ENCODE measurements around the gene MRTFA. TPM values are rescaled to one million over a fixed set of nuclear protein-coding genes. Genes with fewer than 3 reads are reported as not detected.

Gene MRTFA
- total and polyA plus RNA-seq, 9 of the 15 experiments (the other 6 are each of a cell fraction or from before 2014, with no cell fraction given), result 0.84 to 21.1 (median 3.7) TPM

DNA sequence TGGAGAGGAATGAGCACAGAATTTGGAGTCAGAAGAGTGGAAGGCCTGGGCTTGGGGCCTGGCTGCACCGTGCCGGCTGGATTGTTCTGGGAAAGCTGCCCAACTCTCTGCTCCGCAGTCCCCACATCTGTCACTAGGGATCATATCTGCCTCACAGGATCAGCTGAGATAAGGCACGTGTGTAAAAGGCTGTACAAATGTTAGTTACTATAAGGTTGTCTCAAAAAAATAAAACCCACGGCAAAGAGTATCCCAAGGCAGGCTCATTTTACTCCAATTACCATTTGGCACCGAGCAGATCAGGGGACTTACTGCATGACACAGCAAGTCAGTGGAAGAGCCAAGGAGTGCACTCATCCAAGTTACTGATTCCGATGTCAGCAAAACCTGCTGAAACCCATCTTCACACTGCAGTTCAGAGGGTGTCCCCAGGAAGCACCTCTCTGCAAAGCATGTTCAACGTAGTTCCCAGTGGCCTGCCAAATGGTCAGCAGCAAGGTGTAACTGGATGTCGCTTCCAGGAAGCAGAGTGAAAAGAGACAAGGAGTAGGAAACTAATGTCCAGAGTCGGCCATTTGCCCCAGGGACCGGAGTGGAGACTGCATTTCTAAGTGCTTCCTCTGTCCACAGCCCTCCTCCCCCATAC, 18.1 kb upstream of the MRTFA start:
- peak; percentile 11; the same call in 1 of the 3 replicates for ATAC-seq
- no peaks in the 10 kb centered on the region for H3K27me3 ChIP-seq (ENCODE audit: control insufficient read depth in 2 of 2, insufficient read depth in 2 of 2, low read length in 2 of 2)
- in situ Hi-C loops (cut with MboI), result loop anchor here (10.0 kb wide), 1 partner anchor 240 kb away; no protein-coding TSS in a partner anchor
- H3K9ac ChIP-seq (ENCODE audit: insufficient read depth in 1 of 2, low read depth in 2 of 2, low read length in 2 of 2), result peak overlapping the region; percentile 20 to 46; a peak in 2 of 4 replicates
- DNase-seq (ENCODE audit: extremely low read depth in 1 of 4, low spot score in 3 of 4), result peak; percentile 26 to 54 (median 32)
- H3K79me2 ChIP-seq (ENCODE audit: control insufficient read depth, insufficient read depth, low read length), result peaks cover 8% of the 10 kb centered on the region; the same call in 2 of the 3 replicates
- peak overlapping the region; percentile 77 for H2AFZ ChIP-seq (ENCODE audit: low read depth, low read length)
- intact Hi-C loops (cut with micrococcal nuclease), result loop anchor here (10.0 kb wide), 1 partner anchor 240 kb away; no protein-coding TSS in a partner anchor
- peak; percentile 80 for FAIRE-seq
- H3K9me1 ChIP-seq (ENCODE audit: control insufficient read depth, insufficient read depth, low read length), result no peaks in the 10 kb centered on the region
- POLR2A ChIA-PET, result no interaction called here
- H3K4me2 ChIP-seq (ENCODE audit: insufficient read depth, low read length), result peak overlapping the region; percentile 65
- CTCF ChIA-PET (ENCODE audit: low intra/inter-chr PET ratio), result no interaction called here
- peaks cover 18 to 36% of the 10 kb centered on the region in 2 experiments for H3K4me1 ChIP-seq (replicated peaks in 1 of 2; ENCODE audit: control insufficient read depth in 2 of 2, insufficient read depth in 2 of 2, low read length in 2 of 2)
- no peaks in the 10 kb centered on the region for H4K20me1 ChIP-seq (replicated peaks; ENCODE audit: control insufficient read depth, insufficient read depth, low read length)
- H3K27ac ChIP-seq (ENCODE audit: extremely low read depth, low read depth, low read length), result peak overlapping the region; percentile 58; the same call in 2 of the 3 replicates
- 14% methylated on average over 9 of the region's 11 CpGs for WGBS (ENCODE audit: insufficient coverage, low coverage, missing lambda C conversion rate)
- H3K9me3 ChIP-seq (replicated peaks; ENCODE audit: control insufficient read depth, insufficient read depth, low read depth, low read length), result no peaks in the 10 kb centered on the region
- H3K4me3 ChIP-seq, result no peak overlapping the region
- no peaks in the 10 kb centered on the region for H3K36me3 ChIP-seq (ENCODE audit: control insufficient read depth, insufficient read depth, low read length)
- no TSS peak for BruUV-seq (replicated peaks)
- TF ChIP-seq NR2C2 (CRISPR knock-in tag; IDR thresholded peaks at IDR 0.05) (no peak), NR2C2 (tag; IDR thresholded peaks at IDR 0.05) (peak; percentile 32; the same call in 1 of the 2 replicates), BRF1 (IDR thresholded peaks at IDR 0.05; ENCODE audit: borderline replicate concordance, extremely low read depth, insufficient read length) (no peak), ZNF354B (CRISPR knock-in tag; IDR thresholded peaks at IDR 0.05) (no peak), RBFOX2 (IDR thresholded peaks at IDR 0.05; ENCODE audit: low read depth, low read length) (no peak), RUNX1 (IDR thresholded peaks at IDR 0.05; ENCODE audit: low read depth) (no peak), ZNF316 (IDR thresholded peaks at IDR 0.05) (peak; percentile 88), ZNF197 (CRISPR knock-in tag; IDR thresholded peaks at IDR 0.05; ENCODE audit: low read depth) (0 out of 2 replicates have a peak, but pooled peaks have one; percentile 31), KDM5B (IDR thresholded peaks at IDR 0.05; ENCODE audit: insufficient replicate concordance, low read depth, low read length) (no peak), THRB (CRISPR knock-in tag; conservative IDR thresholded peaks at IDR 0.05) (no peak), RBM34 (IDR thresholded peaks at IDR 0.05; ENCODE audit: borderline replicate concordance, insufficient read depth, low read length) (no peak), ZNF263 (CRISPR knock-in tag; IDR thresholded peaks at IDR 0.05; ENCODE audit: borderline replicate concordance) (no peak)
- TF ChIP-seq, protein P1, sequence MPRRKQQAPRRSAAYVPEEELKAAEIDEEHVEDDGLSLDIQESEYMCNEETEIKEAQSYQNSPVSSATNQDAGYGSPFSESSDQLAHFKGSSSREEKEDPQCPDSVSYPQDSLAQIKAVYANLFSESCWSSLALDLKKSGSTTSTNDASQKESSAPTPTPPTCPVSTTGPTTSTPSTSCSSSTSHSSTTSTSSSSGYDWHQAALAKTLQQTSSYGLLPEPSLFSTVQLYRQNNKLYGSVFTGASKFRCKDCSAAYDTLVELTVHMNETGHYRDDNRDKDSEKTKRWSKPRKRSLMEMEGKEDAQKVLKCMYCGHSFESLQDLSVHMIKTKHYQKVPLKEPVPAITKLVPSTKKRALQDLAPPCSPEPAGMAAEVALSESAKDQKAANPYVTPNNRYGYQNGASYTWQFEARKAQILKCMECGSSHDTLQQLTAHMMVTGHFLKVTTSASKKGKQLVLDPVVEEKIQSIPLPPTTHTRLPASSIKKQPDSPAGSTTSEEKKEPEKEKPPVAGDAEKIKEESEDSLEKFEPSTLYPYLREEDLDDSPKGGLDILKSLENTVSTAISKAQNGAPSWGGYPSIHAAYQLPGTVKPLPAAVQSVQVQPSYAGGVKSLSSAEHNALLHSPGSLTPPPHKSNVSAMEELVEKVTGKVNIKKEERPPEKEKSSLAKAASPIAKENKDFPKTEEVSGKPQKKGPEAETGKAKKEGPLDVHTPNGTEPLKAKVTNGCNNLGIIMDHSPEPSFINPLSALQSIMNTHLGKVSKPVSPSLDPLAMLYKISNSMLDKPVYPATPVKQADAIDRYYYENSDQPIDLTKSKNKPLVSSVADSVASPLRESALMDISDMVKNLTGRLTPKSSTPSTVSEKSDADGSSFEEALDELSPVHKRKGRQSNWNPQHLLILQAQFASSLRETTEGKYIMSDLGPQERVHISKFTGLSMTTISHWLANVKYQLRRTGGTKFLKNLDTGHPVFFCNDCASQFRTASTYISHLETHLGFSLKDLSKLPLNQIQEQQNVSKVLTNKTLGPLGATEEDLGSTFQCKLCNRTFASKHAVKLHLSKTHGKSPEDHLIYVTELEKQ (CRISPR knock-in tag; IDR thresholded peaks at IDR 0.05), result no peak
- TF ChIP-seq, protein P2, sequence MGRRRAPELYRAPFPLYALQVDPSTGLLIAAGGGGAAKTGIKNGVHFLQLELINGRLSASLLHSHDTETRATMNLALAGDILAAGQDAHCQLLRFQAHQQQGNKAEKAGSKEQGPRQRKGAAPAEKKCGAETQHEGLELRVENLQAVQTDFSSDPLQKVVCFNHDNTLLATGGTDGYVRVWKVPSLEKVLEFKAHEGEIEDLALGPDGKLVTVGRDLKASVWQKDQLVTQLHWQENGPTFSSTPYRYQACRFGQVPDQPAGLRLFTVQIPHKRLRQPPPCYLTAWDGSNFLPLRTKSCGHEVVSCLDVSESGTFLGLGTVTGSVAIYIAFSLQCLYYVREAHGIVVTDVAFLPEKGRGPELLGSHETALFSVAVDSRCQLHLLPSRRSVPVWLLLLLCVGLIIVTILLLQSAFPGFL (CRISPR knock-in tag; IDR thresholded peaks at IDR 0.05), result no peak
